ENCODE measurements around the gene GDPGP1. TPM values are rescaled to one million over a fixed set of nuclear protein-coding genes. Genes with fewer than 3 reads are reported as not detected.

Gene GDPGP1
- total RNA-seq, 1 donor from 2014 or later = 9.7 TPM

Small RNA genes within 50 kb of the gene (small RNA-seq; reads per million reads assigned to genes)
- not detected for gene AC091167.3
- gene RN7SL736P = not detected

Other genes with a start within 250 kb of the GDPGP1 start
- 14.3 TPM for gene ZNF710, start 232.9 kb upstream of the GDPGP1 start, total RNA-seq
- 65.7 TPM for gene IDH2, start 131.7 kb upstream of the GDPGP1 start, total RNA-seq
- 36.3 TPM for gene SEMA4B, start 32.9 kb upstream of the GDPGP1 start, total RNA-seq
- 2.7 TPM for gene CIB1, start 268 bp upstream of the GDPGP1 start, total RNA-seq
- 0.31 TPM for gene TTLL13, start 15.3 kb downstream of the GDPGP1 start, total RNA-seq
- gene NGRN, start 31.5 kb downstream of the GDPGP1 start, total RNA-seq = 241 TPM
- gene ZNF774, start 118.1 kb downstream of the GDPGP1 start, total RNA-seq = 6.1 TPM
- 41.0 TPM for gene IQGAP1, start 154.0 kb downstream of the GDPGP1 start, total RNA-seq